ENCODE results near the gene HAND2.

HAND2 gene

GRCh38 chr4:173502282-173502681 is 27.7 kb downstream of the HAND2 start:
- no peak for DNase-seq (ENCODE audit: low read depth)

GRCh38 chr4:173501592-173502150 is 28.4 kb downstream of the HAND2 start:
- no peak for DNase-seq (ENCODE audit: low read depth)

- DNase-seq (ENCODE audit: low read depth), result no peak
Observed at GRCh38 chr4:173500841-173501591, 29.0 kb downstream of the HAND2 start.

- DNase-seq (ENCODE audit: low read depth), result no peak
Observed at GRCh38 chr4:173499658-173500535, 30.1 kb downstream of the HAND2 start.

DNA sequence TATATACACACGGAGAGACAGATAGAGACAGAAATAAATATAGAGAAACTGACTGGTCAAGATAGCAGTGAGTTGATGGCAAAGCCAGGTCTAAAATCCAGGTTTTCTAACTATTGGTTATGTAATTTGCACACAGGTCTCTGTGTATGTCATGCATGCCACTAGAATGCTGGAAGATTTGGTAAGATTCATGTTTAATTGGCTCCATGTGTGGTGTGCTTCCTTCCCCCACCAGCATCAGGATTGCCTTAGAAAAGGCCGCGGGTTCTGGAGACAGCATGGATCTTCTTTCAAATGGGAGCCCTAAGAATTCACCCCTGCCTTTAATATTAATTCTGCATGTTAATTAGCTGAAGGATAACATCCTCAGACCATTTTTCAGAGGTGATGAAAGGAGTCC is 31.3 kb downstream of the HAND2 start:
- DNase-seq (ENCODE audit: low read depth), result no peak

DNA sequence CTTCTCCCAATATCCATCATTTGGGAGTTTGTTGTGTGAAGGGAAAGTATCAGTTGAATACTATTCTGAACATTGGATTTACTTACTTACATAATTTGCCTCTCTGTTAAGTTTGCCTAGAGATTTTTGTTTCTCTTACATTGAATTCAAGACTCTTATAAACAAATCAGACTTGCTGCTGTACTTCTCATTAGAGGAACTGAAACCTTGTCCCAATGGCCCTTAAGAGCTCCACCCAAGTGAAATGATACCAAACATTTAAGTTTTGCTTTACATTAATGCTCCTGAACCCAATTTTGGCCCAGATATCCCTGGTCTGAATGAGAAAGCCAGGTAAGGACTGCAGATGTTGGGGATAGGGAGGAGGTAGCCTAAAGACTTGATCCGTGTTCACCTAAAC is 32.0 kb downstream of the HAND2 start:
- no peak for DNase-seq (ENCODE audit: low read depth)

DNA sequence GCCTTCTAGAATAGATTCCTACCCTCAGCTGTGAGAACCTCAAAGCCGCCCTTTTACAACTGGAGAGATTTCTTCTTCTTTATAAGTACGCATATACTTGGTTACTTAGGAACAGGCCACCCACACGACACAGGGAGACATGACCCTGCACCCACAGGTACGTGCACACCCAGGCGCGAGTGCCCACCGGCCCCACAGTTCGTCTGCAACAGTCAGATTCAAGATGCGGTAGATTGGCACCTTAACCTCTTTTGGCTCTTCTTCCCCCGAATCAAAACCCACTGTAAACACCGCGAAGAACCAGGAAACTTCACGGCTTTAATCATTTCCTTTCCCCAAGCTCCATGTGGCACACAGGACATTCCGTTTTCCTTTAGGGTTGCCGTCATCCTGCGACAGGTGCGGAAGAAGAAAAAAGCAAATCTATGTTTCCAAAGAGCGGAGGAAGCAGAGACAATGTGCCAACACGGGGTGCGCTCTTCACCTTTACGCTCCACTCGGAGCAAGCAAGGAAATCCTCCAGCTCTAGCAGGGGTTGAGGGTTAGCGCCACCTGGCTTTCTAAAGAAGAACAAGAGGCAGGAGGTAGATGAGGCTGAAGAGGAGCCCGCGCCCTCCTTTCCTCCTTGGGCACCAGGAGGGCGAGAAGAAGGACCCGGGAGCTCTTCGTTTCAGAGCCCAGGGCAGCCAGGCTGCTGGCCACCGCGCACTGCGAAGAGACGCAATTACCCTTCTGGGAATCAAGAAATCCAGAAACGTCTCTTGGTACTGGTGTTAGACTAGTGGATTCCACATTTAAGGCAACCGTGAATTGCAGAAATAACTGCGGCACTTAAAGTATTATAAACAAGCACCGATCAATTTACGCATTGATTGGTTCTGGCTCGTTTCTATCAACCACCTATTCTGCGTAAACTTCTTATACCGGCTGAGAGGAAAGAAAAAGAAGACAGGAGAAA is 35.7 kb downstream of the HAND2 start:
- DNase-seq (ENCODE audit: low read depth), result no peak

DNA sequence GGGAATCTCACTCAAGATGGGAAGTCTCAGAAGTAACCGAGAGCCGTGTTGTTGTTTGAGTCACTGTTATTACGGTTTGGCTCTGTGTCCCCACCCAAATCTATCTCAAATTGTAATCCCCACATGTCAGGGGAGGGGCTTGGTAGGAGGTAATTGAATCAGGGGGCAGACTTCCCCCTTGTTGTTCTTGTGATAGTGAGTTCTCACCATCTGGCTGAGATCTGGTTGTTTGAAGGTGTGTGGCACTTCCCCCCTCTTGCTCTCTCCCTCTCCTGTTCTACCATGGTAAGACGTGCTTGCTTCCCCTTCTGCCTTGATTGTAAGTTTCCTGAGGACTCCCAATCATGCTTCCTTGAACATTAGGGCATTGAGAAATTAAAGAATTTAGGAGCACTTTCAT is 37.0 kb downstream of the HAND2 start:
- no peak for DNase-seq (ENCODE audit: low read depth)

DNA sequence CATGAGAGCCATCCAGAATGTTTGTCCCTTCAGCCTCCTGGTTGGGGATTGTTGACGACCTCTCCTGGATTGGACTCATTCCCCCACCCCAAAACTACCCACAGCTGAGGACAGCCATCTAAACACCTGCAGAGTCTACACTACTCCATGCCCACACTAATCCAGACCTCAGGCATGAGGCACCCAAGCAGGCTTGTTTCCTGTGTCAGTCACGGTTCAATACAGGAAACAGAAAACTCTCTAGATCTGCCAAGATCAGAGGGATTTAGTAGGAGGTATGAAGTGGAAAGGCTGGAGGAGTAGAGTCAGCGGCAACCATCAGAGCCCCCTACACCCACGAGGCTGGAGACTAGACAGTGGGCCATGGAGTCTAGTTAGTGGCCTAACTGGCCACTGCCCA is 37.7 kb downstream of the HAND2 start:
- DNase-seq (ENCODE audit: low read depth), result no peak

DNA sequence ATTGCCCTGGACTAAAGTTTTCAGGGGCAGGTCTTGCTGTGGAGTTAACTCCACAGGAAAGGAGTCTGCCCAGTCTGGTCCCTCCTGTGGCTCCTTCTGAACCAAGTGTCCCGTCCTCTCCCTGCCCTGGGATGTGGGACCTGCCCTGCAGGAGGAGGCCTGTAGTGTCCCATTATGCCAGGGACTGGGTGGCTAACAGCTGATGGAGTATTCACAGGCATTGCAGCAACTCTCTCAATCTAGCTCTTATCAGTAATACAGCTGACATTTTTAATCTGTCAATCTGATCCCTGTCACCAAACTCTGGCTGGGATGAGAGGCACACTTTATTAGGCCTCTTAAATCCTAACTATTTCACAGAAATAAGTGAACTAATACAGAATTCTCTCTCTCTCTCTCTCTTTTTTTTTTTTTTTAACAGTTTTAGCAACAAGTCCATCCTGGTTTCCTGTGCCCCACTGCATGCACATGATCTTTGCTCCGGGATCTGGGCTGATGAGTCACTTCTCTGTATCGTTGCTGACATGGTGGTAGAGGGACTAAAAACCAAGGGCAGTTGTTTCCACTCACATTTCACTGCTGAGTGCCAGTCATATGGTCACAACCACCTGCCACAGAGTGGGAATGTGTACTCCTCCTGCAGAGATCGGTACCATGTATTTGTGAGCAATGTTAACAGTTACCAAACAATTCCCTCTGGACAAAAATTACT is 39.1 kb downstream of the HAND2 start:
- no peak for DNase-seq (ENCODE audit: low read depth)

GRCh38 chr4:173490256-173490655 is 39.8 kb downstream of the HAND2 start:
- no peak for DNase-seq (ENCODE audit: low read depth)

GRCh38 chr4:173489514-173489913 is 40.5 kb downstream of the HAND2 start:
- DNase-seq (ENCODE audit: low read depth), result no peak

DNA sequence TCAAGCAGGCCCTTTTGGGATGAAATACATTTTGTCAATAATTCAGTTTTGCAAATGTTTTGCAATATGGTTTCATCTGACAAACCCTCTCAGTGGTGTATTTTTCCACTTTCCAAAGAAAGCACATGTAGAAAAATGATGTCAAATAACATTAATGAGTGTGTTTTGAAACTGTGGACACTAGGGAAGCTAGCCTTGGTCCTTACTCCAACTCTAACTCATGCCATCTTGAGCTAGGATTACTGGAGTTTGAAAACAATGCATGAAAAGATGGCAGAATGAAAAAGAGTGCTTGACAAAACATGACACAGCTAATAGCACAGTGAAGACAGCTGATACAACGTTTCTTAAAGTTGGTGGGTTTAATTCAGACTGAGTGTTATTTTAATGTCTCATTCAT is 41.4 kb downstream of the HAND2 start:
- DNase-seq (ENCODE audit: low read depth), result no peak

GRCh38 chr4:173488074-173488473 is 42.0 kb downstream of the HAND2 start:
- DNase-seq (ENCODE audit: low read depth), result no peak

GRCh38 chr4:173486714-173487392 is 43.2 kb downstream of the HAND2 start:
- DNase-seq (ENCODE audit: low read depth), result no peak

GRCh38 chr4:173485164-173485563 is 44.9 kb downstream of the HAND2 start:
- no peak for DNase-seq (ENCODE audit: low read depth)

- no peak for DNase-seq (ENCODE audit: low read depth)
Observed at GRCh38 chr4:173482330-173482931, 47.6 kb downstream of the HAND2 start.

GRCh38 chr4:173478913-173479283 is 51.1 kb downstream of the HAND2 start:
- DNase-seq (ENCODE audit: low read depth), result no peak

- no peak for DNase-seq (ENCODE audit: low read depth)
Observed at GRCh38 chr4:173478201-173478912, 51.7 kb downstream of the HAND2 start.

DNA sequence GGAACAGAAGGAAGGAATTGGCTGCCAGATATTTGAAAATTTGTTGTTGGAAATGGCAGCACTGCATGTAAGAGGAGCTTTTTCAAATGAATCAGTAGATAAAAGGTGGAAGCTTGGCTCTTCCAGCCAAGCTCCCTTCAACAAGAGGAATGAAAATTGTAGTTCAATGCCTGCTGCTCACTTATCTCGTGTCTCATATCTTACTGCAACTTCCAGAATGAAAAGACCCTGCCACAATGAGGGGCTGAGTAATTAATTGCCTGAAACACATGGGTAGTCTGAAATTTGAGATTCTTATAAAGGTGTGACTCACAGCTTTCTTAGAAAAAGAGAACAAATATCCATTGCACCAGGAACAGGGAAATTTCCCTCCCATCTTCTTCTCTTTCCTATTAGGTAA is 53.0 kb downstream of the HAND2 start:
- no peak for DNase-seq (ENCODE audit: low read depth)

All from CMK (cell line).